ENCODE results near the gene FBXO34.

Gene FBXO34

GRCh38 chr14:55270832-55271571 is at the start of gene FBXO34:
Gene FBXO34, plus strand, starts transcription at chr14:55271421. Its CDS starts 78,970 bp downstream, at chr14:55350391.
- DNase-seq (ENCODE audit: low read depth, low spot score): peak; percentile 93

GRCh38 chr14:55221968-55222367 is 49.3 kb upstream of the FBXO34 start:
- DNase-seq (ENCODE audit: low read depth, low spot score): no peak

GRCh38 chr14:55223364-55223763 is 47.9 kb upstream of the FBXO34 start:
- DNase-seq (ENCODE audit: low read depth, low spot score): no peak

- DNase-seq (ENCODE audit: low read depth, low spot score): no peak
These were observed 43.0 kb upstream of the FBXO34 start for GRCh38 chr14:55228261-55228660.

- no peak for DNase-seq (ENCODE audit: low read depth, low spot score)
These were observed 37.6 kb upstream of the FBXO34 start for GRCh38 chr14:55233591-55233990.

- DNase-seq (ENCODE audit: low read depth, low spot score): no peak
These were observed 33.1 kb upstream of the FBXO34 start for GRCh38 chr14:55238019-55238680.

GRCh38 chr14:55239320-55239719 is 31.9 kb upstream of the FBXO34 start:
- no peak for DNase-seq (ENCODE audit: low read depth, low spot score)

GRCh38 chr14:55240526-55241178 is 30.6 kb upstream of the FBXO34 start:
- no peak for DNase-seq (ENCODE audit: low read depth, low spot score)

- DNase-seq (ENCODE audit: low read depth, low spot score): no peak
These were observed 29.5 kb upstream of the FBXO34 start for GRCh38 chr14:55241673-55242072.

- DNase-seq (ENCODE audit: low read depth, low spot score): no peak
These were observed 27.8 kb upstream of the FBXO34 start for GRCh38 chr14:55243386-55243785.

GRCh38 chr14:55243813-55244212 is 27.4 kb upstream of the FBXO34 start:
- no peak for DNase-seq (ENCODE audit: low read depth, low spot score)

- DNase-seq (ENCODE audit: low read depth, low spot score): no peak
These were observed 25.5 kb upstream of the FBXO34 start for GRCh38 chr14:55245657-55246268.

- no peak for DNase-seq (ENCODE audit: low read depth, low spot score)
These were observed 22.8 kb upstream of the FBXO34 start for GRCh38 chr14:55248411-55248810.

GRCh38 chr14:55249423-55249822 is 21.8 kb upstream of the FBXO34 start:
- DNase-seq (ENCODE audit: low read depth, low spot score): no peak

- no peak for DNase-seq (ENCODE audit: low read depth, low spot score)
These were observed 17.9 kb upstream of the FBXO34 start for GRCh38 chr14:55253276-55253675.

GRCh38 chr14:55254581-55254980 is 16.6 kb upstream of the FBXO34 start:
- no peak for DNase-seq (ENCODE audit: low read depth, low spot score)

- no peak for DNase-seq (ENCODE audit: low read depth, low spot score)
These were observed 15.2 kb upstream of the FBXO34 start for GRCh38 chr14:55255979-55256378.

GRCh38 chr14:55256586-55256985 is 14.6 kb upstream of the FBXO34 start:
- no peak for DNase-seq (ENCODE audit: low read depth, low spot score)

- no peak for DNase-seq (ENCODE audit: low read depth, low spot score)
These were observed 6.0 kb upstream of the FBXO34 start for GRCh38 chr14:55265197-55265596.

- no peak for DNase-seq (ENCODE audit: low read depth, low spot score)
These were observed 3.4 kb upstream of the FBXO34 start for GRCh38 chr14:55267820-55268219.

GRCh38 chr14:55271572-55272298 is 514 bp downstream of the FBXO34 start:
- peak; percentile 12 for DNase-seq (ENCODE audit: low read depth, low spot score)

GRCh38 chr14:55272387-55272786 is 1.2 kb downstream of the FBXO34 start:
- DNase-seq (ENCODE audit: low read depth, low spot score): no peak
